ENCODE results near the gene SLC24A3. TPM values are rescaled to one million over a fixed set of nuclear protein-coding genes. Genes with fewer than 3 reads are reported as not detected.

SLC24A3 gene
- total and polyA plus RNA-seq, 2 of the 13 experiments (the other 11 are each of a cell fraction or from before 2014, with no cell fraction given): not detected

DNA sequence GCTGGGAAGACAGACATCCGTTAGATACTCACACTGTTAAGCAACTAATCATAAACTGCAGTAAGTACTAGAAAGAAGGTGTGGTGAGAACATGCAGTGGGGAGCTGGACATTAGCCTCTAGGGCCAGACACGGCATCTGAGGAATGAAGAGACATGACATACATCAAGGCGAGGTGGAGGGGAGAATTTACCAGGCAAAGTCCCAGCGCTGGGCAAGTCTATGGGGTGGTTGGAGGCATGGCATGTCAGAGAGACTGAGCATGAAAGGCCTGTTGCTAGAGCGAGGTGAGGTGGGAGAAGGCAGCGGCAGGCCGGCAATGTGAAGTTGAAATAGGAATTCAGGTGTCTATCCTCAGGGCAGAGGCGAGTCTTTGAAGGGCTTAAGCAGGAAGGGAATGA, 31.8 kb downstream of the SLC24A3 start:
- H3K27ac ChIP-seq (ENCODE audit: extremely low read length, insufficient read depth, low read length): no peak overlapping the region
- no peak for FAIRE-seq
- no peak for DNase-seq (ENCODE audit: low spot score)

More for the DNA sequence above, 31.8 kb downstream of the SLC24A3 start:
- no TSS peak for BruUV-seq (replicated peaks)
- Histone ChIP-seq H3K4me1 (ENCODE audit: insufficient read depth, low read length) (no peaks in the 10 kb centered on the region), H3K9me3 (ENCODE audit: low read length) (no peaks in the 10 kb centered on the region), H3K4me2 (ENCODE audit: low read depth, low read length) (no peak overlapping the region), H3K9ac (ENCODE audit: insufficient read depth, low read depth, low read length) (no peak overlapping the region), H2AFZ (ENCODE audit: low read length) (no peak overlapping the region), H4K20me1 (ENCODE audit: insufficient read depth, low read length) (no peaks in the 10 kb centered on the region), H3K27me3 (ENCODE audit: control insufficient read depth in 1 of 2, insufficient read depth in 2 of 2, low read length in 2 of 2) (peaks cover 0 to 3% of the 10 kb centered on the region in 2 experiments; a peak in 1 of 5 replicates), H3K4me3 (replicated peaks in 1 of 3; ENCODE audit: insufficient read depth in 1 of 3, low read depth in 2 of 3, low read length in 3 of 3) (no peak overlapping the region), H3K79me2 (ENCODE audit: insufficient read depth, low read length) (no peaks in the 10 kb centered on the region), H3K36me3 (replicated peaks in 1 of 2; ENCODE audit: control insufficient read depth in 1 of 2, insufficient read depth in 2 of 2, low read length in 2 of 2) (no peaks in the 10 kb centered on the region)
- intact Hi-C loops (cut with micrococcal nuclease; ENCODE audit: unreplicated experiment): no loop called here
- TF ChIP-seq SP140L (CRISPR knock-in tag; IDR thresholded peaks at IDR 0.05; ENCODE audit: borderline replicate concordance): no peak
- no peak for TF ChIP-seq SIN3A (IDR thresholded peaks at IDR 0.05; ENCODE audit: borderline replicate concordance, low read depth, low read length)
- no peak for TF ChIP-seq KMT2A (CRISPR knock-in tag; IDR thresholded peaks at IDR 0.05)
- TF ChIP-seq ZNF598 (CRISPR knock-in tag; IDR thresholded peaks at IDR 0.05; ENCODE audit: borderline replicate concordance): no peak
- TF ChIP-seq ZNF260 (CRISPR knock-in tag; IDR thresholded peaks at IDR 0.05; ENCODE audit: borderline replicate concordance, low read depth): no peak
- no peak for TF ChIP-seq NCOA5 (CRISPR knock-in tag; IDR thresholded peaks at IDR 0.05)
- no peak for TF ChIP-seq IKZF1 (IDR thresholded peaks at IDR 0.05)
- no peak for TF ChIP-seq ZBTB3 (CRISPR knock-in tag; IDR thresholded peaks at IDR 0.05; ENCODE audit: borderline replicate concordance, low read depth)
- TF ChIP-seq XBP1 (CRISPR knock-in tag; IDR thresholded peaks at IDR 0.05): no peak
- no peak for TF ChIP-seq REPIN1 (CRISPR knock-in tag; IDR thresholded peaks at IDR 0.05; ENCODE audit: borderline replicate concordance, low read depth)
- TF ChIP-seq ARID5B (CRISPR knock-in tag; IDR thresholded peaks at IDR 0.05): no peak
- no peak for TF ChIP-seq HMG20A (CRISPR knock-in tag; IDR thresholded peaks at IDR 0.05; ENCODE audit: borderline replicate concordance)
- no peak for TF ChIP-seq ZNF160 (CRISPR knock-in tag; IDR thresholded peaks at IDR 0.05)
- TF ChIP-seq, protein P1, sequence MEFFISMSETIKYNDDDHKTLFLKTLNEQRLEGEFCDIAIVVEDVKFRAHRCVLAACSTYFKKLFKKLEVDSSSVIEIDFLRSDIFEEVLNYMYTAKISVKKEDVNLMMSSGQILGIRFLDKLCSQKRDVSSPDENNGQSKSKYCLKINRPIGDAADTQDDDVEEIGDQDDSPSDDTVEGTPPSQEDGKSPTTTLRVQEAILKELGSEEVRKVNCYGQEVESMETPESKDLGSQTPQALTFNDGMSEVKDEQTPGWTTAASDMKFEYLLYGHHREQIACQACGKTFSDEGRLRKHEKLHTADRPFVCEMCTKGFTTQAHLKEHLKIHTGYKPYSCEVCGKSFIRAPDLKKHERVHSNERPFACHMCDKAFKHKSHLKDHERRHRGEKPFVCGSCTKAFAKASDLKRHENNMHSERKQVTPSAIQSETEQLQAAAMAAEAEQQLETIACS (CRISPR knock-in tag; IDR thresholded peaks at IDR 0.05): no peak
- TF ChIP-seq ZNF549 (CRISPR knock-in tag; IDR thresholded peaks at IDR 0.05): no peak
- no peak for TF ChIP-seq ZNF891 (CRISPR knock-in tag; IDR thresholded peaks at IDR 0.05)
- no peak for TF ChIP-seq ZNF569 (CRISPR knock-in tag; IDR thresholded peaks at IDR 0.05; ENCODE audit: borderline replicate concordance)
- no peak for TF ChIP-seq MTF2 (CRISPR knock-in tag; IDR thresholded peaks at IDR 0.05; ENCODE audit: borderline replicate concordance)
- TF ChIP-seq, protein P2, sequence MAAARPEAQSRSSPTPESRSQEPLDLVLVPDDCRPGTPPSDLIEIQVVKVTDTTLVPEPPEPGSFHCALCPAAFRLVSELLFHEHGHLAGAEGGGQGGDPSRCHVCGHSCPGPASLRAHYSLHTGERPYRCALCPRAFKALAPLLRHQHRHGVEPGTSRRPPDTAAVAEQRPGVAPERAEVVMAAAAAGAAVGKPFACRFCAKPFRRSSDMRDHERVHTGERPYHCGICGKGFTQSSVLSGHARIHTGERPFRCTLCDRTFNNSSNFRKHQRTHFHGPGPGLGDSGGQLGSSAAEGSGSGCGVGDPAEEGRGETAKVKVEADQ (CRISPR knock-in tag; IDR thresholded peaks at IDR 0.05; ENCODE audit: borderline replicate concordance): no peak
- ATAC-seq: no peak
- ChIA-PET CTCF (ENCODE audit: low intra/inter-chr PET ratio, low total read pairs) (no interaction called here), POLR2A (no interaction called here)
- 12% methylated on average over 8 of the region's 8 CpGs for WGBS (ENCODE audit: low lambda C conversion rate)
- in situ Hi-C loops (cut with HindIII; ENCODE audit: extremely low pct_ligation_motif_present, low pct_unique_long_range_greater_than_20kb): no loop called here
